Sigmoid colon (tissue), 4 donors: ENCODE measurements around the gene SGPP2.

Experiments used
- CTCF ChIP-seq, 4 experiments: fragments of 450-650 bp in 3 of 4; fragments of 200-600 bp in 1 of 4; IDR thresholded peaks; one replicate each; pipeline ENCODE4 v1.5.1; 2016 to 2019; ENCODE audit warnings: antibody characterized with exemption in 4 of 4, mild to moderate bottlenecking in 3 of 4, moderate library complexity in 2 of 4
- EP300 ChIP-seq, 4 donors: sonication (generic); formaldehyde crosslinking; IDR thresholded peaks; one replicate each; pipeline ENCODE4 v1.6.1; 2017; ENCODE audit warnings: antibody characterized with exemption in 4 of 4
- POLR2A ChIP-seq, 2 donors: fragments of 450-650 bp; IDR thresholded peaks; one replicate each; pipeline ENCODE4 v1.6.1; 2016; ENCODE audit warnings: antibody characterized with exemption in 2 of 2, mild to moderate bottlenecking in 2 of 2, moderate library complexity in 2 of 2

DNA sequence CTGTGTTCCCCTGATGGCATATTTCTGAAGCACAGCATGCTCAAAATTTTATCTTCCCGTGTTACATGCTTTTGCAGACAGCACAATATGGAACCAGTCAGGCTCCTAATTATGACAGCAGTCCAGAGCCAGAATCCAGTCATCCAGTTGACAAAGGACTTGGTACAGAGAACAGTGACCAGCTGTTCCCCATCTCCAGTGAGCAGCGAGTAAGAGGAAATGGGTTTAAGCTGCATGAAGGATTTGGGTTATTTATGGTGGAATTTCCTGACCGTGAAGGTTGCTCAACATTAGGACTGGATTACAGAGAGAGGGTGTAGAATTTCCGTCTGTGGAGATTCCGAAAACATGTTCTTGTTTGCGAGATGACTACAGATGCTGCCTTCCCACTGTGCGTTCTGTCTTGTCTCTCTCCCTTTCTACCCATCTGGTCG lies 24.4 kb downstream of the SGPP2 start:
- TF ChIP-seq CTCF (IDR thresholded peaks at IDR 0.05) = no peak
- TF ChIP-seq POLR2A (IDR thresholded peaks at IDR 0.05) = no peak
- no peak for TF ChIP-seq EP300 (IDR thresholded peaks at IDR 0.05)
